22Rv1 (cell line): ENCODE data around the gene CCNL1.

Experiments used
- H3K27ac ChIP-seq: fragments of 450-650 bp; 2 replicates; pipeline ENCODE4 v1.5.1; 2017
- CTCF ChIP-seq: fragments of 450-650 bp; IDR thresholded peaks from 2 replicates; pipeline ENCODE4 v1.5.1; 2017; ENCODE audit warnings: mild to moderate bottlenecking
- ZFX ChIP-seq: fragments of 450-650 bp; IDR thresholded peaks from 2 replicates; pipeline ENCODE4 v1.6.1; 2017; ENCODE audit warnings: antibody characterized with exemption, borderline replicate concordance

Gene CCNL1

GRCh38 chr3:157099326-157100095 lies 60.4 kb downstream of the CCNL1 start:
- no peak overlapping the region for H3K27ac ChIP-seq
- TF ChIP-seq CTCF (no peak), ZFX (no peak)

- H3K27ac ChIP-seq = no peak overlapping the region
- TF ChIP-seq ZFX (no peak), CTCF (no peak)
Observed at GRCh38 chr3:157098823-157099185, 61.1 kb downstream of the CCNL1 start.

- H3K27ac ChIP-seq = no peak overlapping the region
- no peak for TF ChIP-seq ZFX
- TF ChIP-seq CTCF = no peak
Observed at GRCh38 chr3:157098121-157098822, 61.7 kb downstream of the CCNL1 start.
